Colon (tissue), 2 donors: Measurements from ENCODE around the gene MGP.

Experiments
- FAIRE-seq: peaks from 2 replicates; lab custom pipeline; 2012; peaks lifted over from hg19 to GRCh38; lab: Jason Lieb, UNC
- donor health status: control.
- donor health status: control.

MGP gene

GRCh38 chr12:14903386-14904098 lies 17.9 kb upstream of the MGP start:
- no peak for FAIRE-seq

GRCh38 chr12:14902465-14902864 lies 16.8 kb upstream of the MGP start:
- FAIRE-seq = no peak

GRCh38 chr12:14901228-14901562 lies 15.5 kb upstream of the MGP start:
- no peak for FAIRE-seq

- no peak for FAIRE-seq
These were observed 15.0 kb upstream of the MGP start for GRCh38 chr12:14900521-14901227.

- no peak for FAIRE-seq
These were observed 11.0 kb upstream of the MGP start for GRCh38 chr12:14896521-14897169.

- no peak for FAIRE-seq
These were observed 8.0 kb upstream of the MGP start for GRCh38 chr12:14893506-14894250.

- no peak for FAIRE-seq
These were observed 7.3 kb upstream of the MGP start for GRCh38 chr12:14892726-14893505.

- FAIRE-seq = no peak
These were observed 5.0 kb upstream of the MGP start for GRCh38 chr12:14890701-14891100.

- FAIRE-seq = no peak
These were observed 617 bp upstream of the MGP start for GRCh38 chr12:14886271-14886670.

GRCh38 chr12:14884458-14884878 lies 1.2 kb downstream of the MGP start:
- FAIRE-seq = no peak

- FAIRE-seq = no peak
These were observed 2.0 kb downstream of the MGP start for GRCh38 chr12:14883686-14884085.

- FAIRE-seq = no peak
These were observed 4.7 kb downstream of the MGP start for GRCh38 chr12:14880890-14881453.

GRCh38 chr12:14879222-14879933 lies 6.3 kb downstream of the MGP start:
- no peak for FAIRE-seq

GRCh38 chr12:14878488-14878887 lies 7.2 kb downstream of the MGP start:
- no peak for FAIRE-seq

- FAIRE-seq = no peak
These were observed 8.8 kb downstream of the MGP start for GRCh38 chr12:14876833-14877232.

- no peak for FAIRE-seq
These were observed 10.8 kb downstream of the MGP start for GRCh38 chr12:14874882-14875281.

GRCh38 chr12:14873440-14874185 lies 12.0 kb downstream of the MGP start:
- no peak for FAIRE-seq

GRCh38 chr12:14871886-14872285 lies 13.8 kb downstream of the MGP start:
- no peak for FAIRE-seq

GRCh38 chr12:14871247-14871646 lies 14.4 kb downstream of the MGP start:
- no peak for FAIRE-seq

GRCh38 chr12:14868916-14869506 lies 16.6 kb downstream of the MGP start:
- no peak for FAIRE-seq
